ENCODE measurements around the gene TGFBI. TPM values are rescaled to one million over a fixed set of nuclear protein-coding genes. Genes with fewer than 3 reads are reported as not detected.

Gene TGFBI
- total RNA-seq, 2 donors from 2014 or later = 47.5 to 63.3 TPM

- intact Hi-C loops (cut with DNase I) = loop anchor here (5.0 kb wide), 3 partner anchors 115 to 175 kb away; no protein-coding TSS in a partner anchor
- DNase-seq = no peak
- peak; percentile 47 for TF ChIP-seq CTCF (IDR thresholded peaks at IDR 0.05)
These were observed 33.8 kb downstream of the TGFBI start for GRCh38 chr5:136062366-136063274.

GRCh38 chr5:136063778-136064465 is 35.1 kb downstream of the TGFBI start:
- TF ChIP-seq CTCF (IDR thresholded peaks at IDR 0.05) = no peak
- DNase-seq = no peak
- no peaks in the 10 kb centered on the region for H3K36me3 ChIP-seq
- H3K9ac ChIP-seq (ENCODE audit: low read depth in 2 of 2, low read length in 2 of 2) = no peak overlapping the region
- H3K27ac ChIP-seq = no peak overlapping the region
- intact Hi-C loops (cut with DNase I) = loop anchor here (5.0 kb wide), 3 partner anchors 113 to 177 kb away; no protein-coding TSS in a partner anchor
- H3K4me3 ChIP-seq = no peak overlapping the region
- H3K27me3 ChIP-seq = no peaks in the 10 kb centered on the region
- H3K9me3 ChIP-seq = no peaks in the 10 kb centered on the region
- H3K4me1 ChIP-seq = no peaks in the 10 kb centered on the region

More at GRCh38 chr5:136062366-136063274, 33.8 kb downstream of the TGFBI start:
- Histone ChIP-seq H3K9me3 (no peaks in the 10 kb centered on the region), H3K36me3 (no peaks in the 10 kb centered on the region), H3K4me3 (no peak overlapping the region), H3K4me1 (no peaks in the 10 kb centered on the region), H3K27me3 (no peaks in the 10 kb centered on the region), H3K9ac (ENCODE audit: low read depth in 2 of 2, low read length in 2 of 2) (no peak overlapping the region), H3K27ac (no peak overlapping the region)

GRCh38 chr5:136064510-136064909 is 35.7 kb downstream of the TGFBI start:
- peak; percentile 27 for TF ChIP-seq CTCF (IDR thresholded peaks at IDR 0.05)
- H3K9ac ChIP-seq (ENCODE audit: low read depth in 2 of 2, low read length in 2 of 2) = no peak overlapping the region
- no peak for DNase-seq
- no peak overlapping the region for H3K27ac ChIP-seq
- H3K4me3 ChIP-seq = no peak overlapping the region
- H3K27me3 ChIP-seq = no peaks in the 10 kb centered on the region
- no peaks in the 10 kb centered on the region for H3K36me3 ChIP-seq
- H3K9me3 ChIP-seq = no peaks in the 10 kb centered on the region
- H3K4me1 ChIP-seq = no peaks in the 10 kb centered on the region
- intact Hi-C loops (cut with DNase I) = loop anchor here (5.0 kb wide), 3 partner anchors 113 to 177 kb away; no protein-coding TSS in a partner anchor

GRCh38 chr5:136065588-136065987 is 36.8 kb downstream of the TGFBI start:
- no peak for TF ChIP-seq CTCF (IDR thresholded peaks at IDR 0.05)
- intact Hi-C loops (cut with DNase I) = loop anchor here (5.0 kb wide), 1 partner anchor 147 kb away; no protein-coding TSS in a partner anchor
- Histone ChIP-seq H3K27ac (no peak overlapping the region), H3K9me3 (no peaks in the 10 kb centered on the region), H3K27me3 (no peaks in the 10 kb centered on the region), H3K4me1 (no peaks in the 10 kb centered on the region), H3K4me3 (no peak overlapping the region), H3K9ac (ENCODE audit: low read depth in 2 of 2, low read length in 2 of 2) (no peak overlapping the region), H3K36me3 (no peaks in the 10 kb centered on the region)
- DNase-seq = no peak

- Histone ChIP-seq H3K4me3 (no peak overlapping the region), H3K4me1 (no peaks in the 10 kb centered on the region), H3K9ac (ENCODE audit: low read depth in 2 of 2, low read length in 2 of 2) (no peak overlapping the region), H3K9me3 (no peaks in the 10 kb centered on the region), H3K36me3 (no peaks in the 10 kb centered on the region), H3K27me3 (no peaks in the 10 kb centered on the region), H3K27ac (no peak overlapping the region)
- intact Hi-C loops (cut with DNase I) = loop anchor here (5.0 kb wide), 1 partner anchor 146 kb away; no protein-coding TSS in a partner anchor
- no peak for DNase-seq
- TF ChIP-seq CTCF (IDR thresholded peaks at IDR 0.05) = no peak
These were observed 38.0 kb downstream of the TGFBI start for GRCh38 chr5:136066661-136067271.

Data from colonic mucosa (tissue), 4 donors.